HG03521 (cell line): ENCODE results near the gene VPS51.
A peak's percentile ranks its signal among the peaks of the same experiment; 100 is the strongest.

Source experiments
- ATAC-seq: cut with Tn5 transposase; IDR thresholded peaks from one replicate; pipeline ENCODE4 v1.9.1; 2021; ENCODE audit warnings: mild to moderate bottlenecking, moderate library complexity; ENCODE audit not compliant: unreplicated experiment

The VPS51 gene

GRCh38 chr11:65095974-65096806, at the start of gene VPS51:
Gene VPS51 (plus strand): TSS chr11:65096214. CDS start chr11:65096251, 37 bp downstream.
- ATAC-seq, result peak; percentile 70

- ATAC-seq, result no peak
Measured at GRCh38 chr11:65047581-65048422, 48.2 kb upstream of the VPS51 start.

- no peak for ATAC-seq
Measured at GRCh38 chr11:65051398-65051858, 44.6 kb upstream of the VPS51 start.

GRCh38 chr11:65053827-65054508, 42.0 kb upstream of the VPS51 start:
- no peak for ATAC-seq

GRCh38 chr11:65055538-65055937, 40.5 kb upstream of the VPS51 start:
- ATAC-seq, result no peak

- ATAC-seq, result no peak
Measured at GRCh38 chr11:65056999-65057398, 39.0 kb upstream of the VPS51 start.

- no peak for ATAC-seq
Measured at GRCh38 chr11:65057526-65057925, 38.5 kb upstream of the VPS51 start.

- no peak for ATAC-seq
Measured at GRCh38 chr11:65058012-65058411, 38.0 kb upstream of the VPS51 start.

GRCh38 chr11:65058419-65059054, 37.5 kb upstream of the VPS51 start, which contains the start of gene NAALADL1:
Gene NAALADL1 (minus strand): TSS chr11:65058553. CDS start chr11:65058521, 32 bp downstream.
- ATAC-seq, result no peak

GRCh38 chr11:65059523-65059922, 36.5 kb upstream of the VPS51 start:
- no peak for ATAC-seq

- ATAC-seq, result no peak
Measured at GRCh38 chr11:65059959-65060824, 35.8 kb upstream of the VPS51 start.

GRCh38 chr11:65060913-65061408, 35.1 kb upstream of the VPS51 start:
- no peak for ATAC-seq

GRCh38 chr11:65063532-65063931, 32.5 kb upstream of the VPS51 start:
- no peak for ATAC-seq

- no peak for ATAC-seq
Measured at GRCh38 chr11:65064847-65065240, 31.2 kb upstream of the VPS51 start.

GRCh38 chr11:65065851-65066250, 30.2 kb upstream of the VPS51 start:
- ATAC-seq, result no peak

- ATAC-seq, result no peak
Measured at GRCh38 chr11:65066315-65066714, 29.7 kb upstream of the VPS51 start.

GRCh38 chr11:65066805-65067291, 29.2 kb upstream of the VPS51 start:
- ATAC-seq, result no peak

GRCh38 chr11:65067446-65067845, 28.6 kb upstream of the VPS51 start:
- no peak for ATAC-seq

- ATAC-seq, result no peak
Measured at GRCh38 chr11:65069217-65069616, 26.8 kb upstream of the VPS51 start.
